ENCODE measurements around the gene PCED1A.

GRCh38 chr20:2839732-2840137, 720 bp downstream of the PCED1A start:
- TF ChIP-seq CTCF (IDR thresholded peaks at IDR 0.05) (no peak), POLR2A (IDR thresholded peaks at IDR 0.05) (no peak), EP300 (IDR thresholded peaks at IDR 0.05) (no peak), POLR2AphosphoS5 (IDR thresholded peaks at IDR 0.05) (no peak)

Data from sigmoid colon (tissue), 4 donors.